Activated CD8-positive, alpha-beta memory T cell treated with anti-CD3 and anti-CD28 coated beads, Interleukin-2, amount 50 U/mL, for 24 hours (primary cell): ENCODE measurements around the gene ARHGEF17.

Source experiments
- DNase-seq: peaks from one replicate; pipeline ENCODE4 v3.0.0-alpha.2; 2020; ENCODE audit errors: extremely low read depth

The ARHGEF17 gene

GRCh38 chr11:73355109-73355508 is 47.0 kb downstream of the ARHGEF17 start:
- DNase-seq, result no peak

- DNase-seq, result no peak
These were observed 49.1 kb downstream of the ARHGEF17 start for GRCh38 chr11:73356979-73357860.

- no peak for DNase-seq
These were observed 50.0 kb downstream of the ARHGEF17 start for GRCh38 chr11:73358071-73358470.

DNA sequence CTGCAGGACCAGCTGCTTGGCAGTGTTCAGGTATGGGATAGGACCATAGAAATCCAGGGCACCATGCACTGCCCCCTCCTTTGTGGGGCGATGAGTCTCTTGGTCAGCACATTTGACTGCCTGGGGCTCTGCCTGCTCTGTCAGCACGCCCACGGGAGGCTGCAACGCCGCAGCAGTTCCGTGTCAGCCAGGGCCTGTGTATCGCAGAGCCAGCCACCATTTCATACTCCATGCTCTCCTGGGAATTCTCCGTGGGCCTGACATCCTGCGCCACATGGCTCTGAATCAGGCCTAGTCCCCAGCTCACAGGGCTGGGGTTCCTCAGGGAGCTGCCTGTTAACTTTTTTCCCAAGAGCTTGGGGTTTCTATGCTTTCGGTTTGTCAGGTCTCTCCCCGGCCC is 51.3 kb downstream of the ARHGEF17 start:
- DNase-seq, result no peak

DNA sequence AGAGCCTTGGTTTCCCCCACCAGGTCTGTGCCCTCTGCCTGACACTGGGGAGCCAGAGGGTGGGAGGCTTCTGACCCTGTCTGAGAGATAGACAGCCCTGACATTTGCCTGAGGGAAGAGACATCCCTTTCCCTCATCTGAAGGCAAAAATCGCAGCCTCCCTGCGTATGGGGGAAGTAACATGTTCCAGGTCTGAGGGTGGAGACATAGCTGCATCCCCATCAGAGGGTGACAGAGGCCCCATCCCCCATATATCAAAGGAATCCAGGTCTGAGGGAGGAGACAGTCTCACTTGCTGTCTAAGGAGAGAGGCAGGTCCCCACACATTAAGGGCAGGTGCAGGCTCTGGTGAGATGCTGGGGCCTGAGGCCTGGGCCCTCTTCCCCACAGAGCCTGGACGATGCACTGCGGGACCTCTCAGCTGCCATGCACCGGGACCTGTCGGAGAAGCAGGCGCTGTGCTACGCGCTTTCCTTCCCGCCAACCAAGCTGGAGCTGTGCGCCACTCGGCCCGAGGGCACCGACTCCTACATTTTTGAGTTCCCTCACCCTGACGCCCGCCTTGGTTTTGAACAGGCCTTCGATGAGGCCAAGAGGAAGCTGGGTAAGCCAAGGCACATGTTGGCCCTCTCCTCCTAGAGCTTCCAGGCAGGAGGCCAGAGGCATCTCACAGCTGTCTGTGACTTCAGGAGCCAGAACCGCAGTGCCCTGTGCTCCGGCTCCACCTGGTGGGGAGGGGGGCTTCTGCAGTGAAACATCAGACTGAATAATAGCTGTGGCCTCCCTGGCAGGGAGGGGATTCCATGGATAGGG is 52.1 kb downstream of the ARHGEF17 start:
- no peak for DNase-seq

DNA sequence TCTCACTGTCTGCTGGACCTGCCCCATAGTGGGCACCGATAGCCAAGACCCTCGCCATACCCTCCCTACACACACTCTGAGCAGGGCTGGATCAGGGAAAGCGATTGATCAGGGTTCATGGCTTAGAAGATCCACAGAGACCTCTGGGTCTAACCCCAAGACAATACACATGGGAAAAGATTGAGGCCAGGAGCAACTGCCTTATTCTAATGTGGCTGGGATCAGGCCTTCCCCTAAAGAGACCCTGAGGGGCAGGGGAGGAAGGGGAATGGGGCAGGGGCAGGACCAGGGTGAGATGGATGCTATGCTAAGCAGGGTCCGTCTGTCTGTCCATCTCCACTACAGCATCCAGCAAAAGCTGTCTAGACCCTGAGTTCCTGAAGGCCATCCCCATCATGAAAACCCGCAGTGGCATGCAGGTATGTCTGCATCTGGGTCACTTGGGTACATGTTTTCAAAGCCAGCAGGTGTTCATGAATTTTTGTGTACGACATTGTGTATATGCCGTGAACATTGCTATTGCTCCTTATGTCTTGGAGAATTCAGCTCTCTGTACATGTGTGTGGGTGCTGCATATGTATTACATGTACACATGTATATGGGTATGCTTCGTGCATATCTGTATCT is 52.8 kb downstream of the ARHGEF17 start:
- no peak for DNase-seq

- no peak for DNase-seq
These were observed 54.1 kb downstream of the ARHGEF17 start for GRCh38 chr11:73361953-73362776.

- DNase-seq, result no peak
These were observed 55.1 kb downstream of the ARHGEF17 start for GRCh38 chr11:73363147-73363546.

- DNase-seq, result no peak
These were observed 57.5 kb downstream of the ARHGEF17 start for GRCh38 chr11:73365352-73366264.

DNA sequence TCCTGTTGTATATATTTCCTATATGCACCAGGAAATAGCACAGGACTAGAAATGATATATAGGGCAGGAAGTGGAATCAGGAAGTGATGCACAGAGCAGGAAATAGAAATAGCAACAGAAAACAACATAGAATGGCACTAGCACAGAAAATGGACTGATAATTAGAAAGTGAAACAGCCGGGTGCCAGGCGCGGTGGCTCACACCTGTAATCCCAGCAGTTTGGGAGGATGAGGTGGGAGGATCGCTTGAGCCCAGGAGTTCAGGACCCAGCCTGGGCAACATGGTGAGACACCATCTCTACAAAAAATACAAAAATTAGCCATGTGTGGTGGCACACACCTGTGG is 58.2 kb downstream of the ARHGEF17 start:
- no peak for DNase-seq

DNA sequence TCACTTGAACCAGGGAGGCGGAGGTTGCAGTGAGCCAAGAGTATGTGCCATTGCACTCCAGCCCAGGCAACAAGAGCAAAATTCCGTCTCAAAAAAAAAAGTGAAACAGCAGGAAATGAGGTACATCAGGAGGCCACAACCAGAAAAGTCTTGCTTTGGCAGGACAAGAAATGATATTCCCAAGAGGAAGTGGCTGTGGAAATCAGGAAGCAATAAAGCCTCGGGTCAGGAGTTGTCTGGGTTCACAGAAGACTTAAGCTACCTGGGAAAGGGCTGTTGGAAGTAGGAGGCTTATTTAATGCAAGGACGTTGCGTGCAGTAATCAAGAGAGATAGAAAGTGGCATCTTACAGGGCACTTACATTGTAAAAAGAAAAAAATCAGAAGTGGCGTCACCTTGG is 58.9 kb downstream of the ARHGEF17 start:
- no peak for DNase-seq

DNA sequence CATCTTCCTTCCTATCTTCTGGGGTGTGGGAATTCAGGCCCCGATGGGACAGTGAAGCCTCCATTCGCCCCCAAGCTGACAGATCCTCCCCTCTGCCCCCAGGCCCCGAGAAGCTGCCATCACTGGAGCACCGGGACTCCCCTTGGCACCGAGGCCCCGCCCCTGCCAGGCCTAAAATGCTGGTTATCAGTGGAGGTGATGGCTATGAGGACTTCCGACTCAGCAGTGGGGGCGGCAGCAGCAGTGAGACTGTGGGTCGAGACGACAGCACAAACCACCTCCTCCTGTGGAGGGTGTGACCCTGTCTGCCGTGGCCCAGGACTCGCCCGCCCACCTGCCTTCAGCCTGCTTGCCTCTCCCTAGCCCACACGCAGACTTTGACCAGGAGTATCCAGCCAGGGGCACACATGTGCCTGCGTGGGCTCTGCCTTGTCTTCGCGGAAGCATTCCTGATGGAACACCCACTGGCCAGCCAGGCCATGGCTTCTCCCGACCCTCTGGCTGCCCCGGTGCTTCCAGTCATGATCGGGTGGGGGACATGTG is 59.5 kb downstream of the ARHGEF17 start:
- no peak for DNase-seq

GRCh38 chr11:73372375-73372993 is 64.4 kb downstream of the ARHGEF17 start:
- DNase-seq, result no peak

GRCh38 chr11:73374151-73374550 is 66.1 kb downstream of the ARHGEF17 start:
- DNase-seq, result no peak

DNA sequence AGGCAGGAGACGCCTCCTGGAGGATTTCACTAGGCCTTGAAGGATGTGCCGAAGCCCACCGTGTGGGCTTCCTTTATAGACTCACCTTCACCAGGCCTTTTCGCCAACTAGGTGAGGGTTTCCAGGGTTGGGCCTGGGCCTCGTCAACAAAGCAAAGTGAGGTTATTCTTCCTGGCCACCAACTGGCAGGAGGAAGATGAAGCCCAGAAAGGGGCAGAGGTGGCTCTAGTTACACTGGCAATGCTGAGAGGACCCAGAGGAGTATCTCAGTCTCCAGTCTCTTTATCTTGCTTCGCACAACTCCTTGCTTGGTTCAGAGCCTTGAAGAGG is 67.7 kb downstream of the ARHGEF17 start:
- DNase-seq, result no peak

DNA sequence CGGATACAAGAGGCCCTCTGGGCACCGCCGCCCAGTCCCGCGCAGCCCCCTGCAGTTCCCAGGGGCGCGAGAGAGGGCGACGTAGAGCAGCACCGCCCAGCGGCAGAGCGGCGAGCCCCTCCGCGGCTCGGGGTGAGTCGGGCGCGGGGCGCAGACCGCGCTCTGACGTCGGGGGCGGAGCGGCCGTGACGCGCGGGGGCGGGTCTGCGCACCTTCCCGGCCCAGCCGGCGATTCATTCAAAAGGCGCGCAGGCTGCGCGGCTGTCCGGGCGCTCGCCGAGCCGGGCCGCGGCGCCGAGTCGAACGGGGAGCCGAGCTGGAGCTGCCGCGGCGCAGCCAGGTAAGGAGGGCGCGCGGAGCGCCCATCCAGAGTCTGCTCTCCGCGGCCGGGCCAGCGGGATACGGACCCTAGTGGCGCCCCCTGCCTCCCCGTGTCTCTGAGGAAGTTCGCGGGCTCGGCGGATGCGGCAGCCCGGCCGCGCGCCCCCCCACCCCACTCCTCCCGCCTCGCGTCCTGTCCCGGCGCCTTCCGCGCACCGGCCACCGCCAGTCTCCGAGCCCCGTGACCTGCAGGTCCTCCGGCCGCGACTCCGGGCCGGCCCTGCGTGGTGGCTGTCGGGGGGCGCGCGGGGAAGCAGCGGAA is 68.2 kb downstream of the ARHGEF17 start, which contains the start of gene RELT:
TSS of gene RELT (plus strand) at position 240 of the 643 bp plus-strand sequence. CDS start 12,738 bp downstream, outside the sequence.
- DNase-seq, result peak; percentile 77

GRCh38 chr11:73376803-73377629 is 68.9 kb downstream of the ARHGEF17 start:
- DNase-seq, result peak; percentile 29

GRCh38 chr11:73379189-73379880 is 71.3 kb downstream of the ARHGEF17 start:
- DNase-seq, result no peak
